TTC549 (cell line): ENCODE data around the gene IGFBPL1.
"Not testable (repeated sequence)": the region's sequence is repeated elsewhere in the genome, so short reads cannot be mapped to it uniquely, and the experiment has no call there.

Experiments used
- FAIRE-seq: peaks from 2 replicates; lab custom pipeline; 2012; peaks lifted over from hg19 to GRCh38; lab: Jason Lieb, UNC

The IGFBPL1 gene

GRCh38 chr9:38395653-38396370 lies 28.4 kb downstream of the IGFBPL1 start:
- no peak for FAIRE-seq

- no peak for FAIRE-seq
These were observed 29.8 kb downstream of the IGFBPL1 start for GRCh38 chr9:38394416-38394815.

DNA sequence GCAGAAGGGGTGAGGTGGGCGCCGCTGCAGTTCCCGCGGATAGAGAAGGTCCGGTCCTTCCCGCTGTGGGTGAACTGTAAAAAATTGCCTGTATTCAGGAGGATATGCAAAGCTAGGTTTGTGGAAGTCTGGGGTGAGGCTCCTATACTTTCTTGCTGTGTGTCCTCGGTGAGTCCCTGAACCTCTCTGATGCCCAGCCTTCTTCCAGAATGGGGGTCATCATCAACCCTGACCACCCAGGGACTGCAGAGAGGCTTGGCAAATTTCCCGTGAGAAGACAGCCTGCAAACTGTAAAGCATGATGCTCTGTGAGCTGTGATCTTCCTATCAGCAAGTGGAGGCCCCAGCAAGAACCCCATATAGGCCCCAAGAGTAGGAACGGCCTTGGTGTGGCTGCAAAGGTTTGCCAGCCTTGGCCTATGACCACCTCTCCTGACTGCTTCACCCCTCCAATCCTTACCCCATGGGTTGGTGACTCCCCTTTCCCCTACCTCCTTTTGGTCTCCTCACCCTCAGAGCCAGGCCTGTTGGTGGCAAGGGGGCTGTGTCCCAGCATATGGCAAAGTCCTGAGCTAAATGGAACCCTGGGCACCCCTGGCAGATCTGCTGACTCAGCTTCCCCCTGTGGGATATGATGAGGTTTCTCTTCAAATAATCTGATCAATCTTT lies 31.0 kb downstream of the IGFBPL1 start:
- FAIRE-seq = no peak

- FAIRE-seq = no peak
These were observed 31.8 kb downstream of the IGFBPL1 start, which contains the start of gene ALDH1B1 for GRCh38 chr9:38392235-38393127. Gene ALDH1B1 (plus strand): TSS chr9:38392702. CDS start chr9:38395749, 3,047 bp downstream.

- no peak for FAIRE-seq
These were observed 32.8 kb downstream of the IGFBPL1 start for GRCh38 chr9:38391278-38392118.

DNA sequence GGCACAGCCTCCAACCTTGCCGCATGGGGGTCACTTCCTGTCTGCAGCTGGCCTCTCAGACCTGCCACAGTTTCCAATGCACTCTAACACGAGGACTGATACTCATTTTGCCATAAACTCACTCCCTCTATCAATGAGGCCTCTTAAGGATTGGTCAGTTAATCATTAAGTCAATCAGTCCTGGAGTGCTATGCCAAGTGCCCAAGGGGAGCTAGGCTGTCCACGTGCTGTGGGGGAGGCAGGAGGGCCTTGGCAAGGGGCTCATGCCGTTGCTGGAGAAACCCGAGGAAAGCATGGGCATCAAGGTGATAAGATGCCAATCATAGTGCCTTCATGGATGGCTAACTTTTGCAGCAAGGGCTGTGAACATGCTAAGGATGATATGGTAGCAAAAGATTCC lies 33.4 kb downstream of the IGFBPL1 start:
- no peak for FAIRE-seq

GRCh38 chr9:38390442-38390841 lies 33.8 kb downstream of the IGFBPL1 start:
- no peak for FAIRE-seq

GRCh38 chr9:38389313-38389712 lies 34.9 kb downstream of the IGFBPL1 start:
- FAIRE-seq = no peak

DNA sequence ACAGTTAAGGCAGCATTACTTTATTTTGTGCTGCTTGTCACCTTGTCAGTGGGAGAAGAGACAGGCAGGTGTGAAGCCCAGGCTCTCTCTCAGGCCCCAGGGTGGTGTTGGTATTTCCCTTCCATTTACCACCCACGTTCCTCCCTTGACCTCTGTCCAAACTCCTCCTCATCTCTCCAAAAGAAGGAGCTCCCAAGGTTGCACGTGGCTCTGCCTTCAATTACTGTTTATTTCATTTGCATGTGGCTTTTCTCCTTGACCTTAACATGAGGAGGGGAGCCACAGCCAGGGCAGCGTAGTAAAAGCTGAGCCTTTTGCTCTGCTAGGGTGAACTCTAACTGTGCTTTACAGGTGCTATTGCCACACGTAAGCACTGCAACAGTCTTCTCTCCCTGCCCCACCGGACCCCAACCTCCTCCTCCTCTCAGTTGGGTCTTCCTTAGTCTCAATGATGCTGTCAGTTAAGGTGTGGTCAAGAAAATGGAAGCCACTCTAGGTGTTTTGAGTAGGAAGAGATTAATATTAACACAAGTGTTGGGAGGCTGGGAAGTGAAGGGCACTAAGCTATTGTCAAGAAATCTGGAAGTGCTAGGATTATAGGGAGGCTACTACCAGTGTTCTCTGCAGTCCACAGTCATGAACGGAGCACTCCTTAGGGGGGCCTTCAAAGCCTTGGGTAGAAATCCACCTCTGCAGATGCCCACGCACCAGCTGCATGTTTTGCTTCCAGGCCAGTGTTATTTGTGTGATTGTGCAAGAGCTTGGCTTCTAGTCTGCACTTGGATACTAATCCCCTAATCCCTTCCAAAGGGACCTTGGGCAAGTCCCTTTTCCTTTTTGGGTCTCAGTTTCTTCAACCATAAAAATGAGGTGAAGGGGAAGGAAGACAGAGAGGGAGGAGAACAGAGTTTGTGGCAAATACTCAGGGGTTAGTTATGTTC lies 35.7 kb downstream of the IGFBPL1 start:
- FAIRE-seq = no peak

- FAIRE-seq = no peak
These were observed 36.5 kb downstream of the IGFBPL1 start for GRCh38 chr9:38387751-38388150.

DNA sequence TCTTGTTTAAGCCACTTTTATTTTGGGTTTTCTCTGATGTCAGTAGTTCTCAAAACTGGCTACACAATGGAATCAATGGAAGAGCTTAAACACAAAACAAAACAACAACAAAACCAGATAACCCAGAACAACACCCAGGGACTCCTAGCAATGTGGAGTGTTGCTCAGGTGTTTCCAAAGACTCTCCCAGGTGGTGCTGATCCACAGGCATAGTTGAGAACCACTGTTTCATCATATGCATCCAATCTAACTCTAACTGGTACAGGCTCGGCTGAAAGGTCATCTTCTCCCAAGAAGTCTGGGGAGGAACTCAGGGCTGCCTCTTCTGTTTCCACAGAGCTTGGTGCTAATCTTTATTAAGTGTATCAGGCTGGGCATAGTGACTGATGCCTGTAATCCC lies 37.2 kb downstream of the IGFBPL1 start:
- FAIRE-seq = no peak

- no peak for FAIRE-seq
These were observed 37.8 kb downstream of the IGFBPL1 start for GRCh38 chr9:38386319-38386895.

GRCh38 chr9:38385896-38386295 lies 38.4 kb downstream of the IGFBPL1 start:
- no peak for FAIRE-seq

DNA sequence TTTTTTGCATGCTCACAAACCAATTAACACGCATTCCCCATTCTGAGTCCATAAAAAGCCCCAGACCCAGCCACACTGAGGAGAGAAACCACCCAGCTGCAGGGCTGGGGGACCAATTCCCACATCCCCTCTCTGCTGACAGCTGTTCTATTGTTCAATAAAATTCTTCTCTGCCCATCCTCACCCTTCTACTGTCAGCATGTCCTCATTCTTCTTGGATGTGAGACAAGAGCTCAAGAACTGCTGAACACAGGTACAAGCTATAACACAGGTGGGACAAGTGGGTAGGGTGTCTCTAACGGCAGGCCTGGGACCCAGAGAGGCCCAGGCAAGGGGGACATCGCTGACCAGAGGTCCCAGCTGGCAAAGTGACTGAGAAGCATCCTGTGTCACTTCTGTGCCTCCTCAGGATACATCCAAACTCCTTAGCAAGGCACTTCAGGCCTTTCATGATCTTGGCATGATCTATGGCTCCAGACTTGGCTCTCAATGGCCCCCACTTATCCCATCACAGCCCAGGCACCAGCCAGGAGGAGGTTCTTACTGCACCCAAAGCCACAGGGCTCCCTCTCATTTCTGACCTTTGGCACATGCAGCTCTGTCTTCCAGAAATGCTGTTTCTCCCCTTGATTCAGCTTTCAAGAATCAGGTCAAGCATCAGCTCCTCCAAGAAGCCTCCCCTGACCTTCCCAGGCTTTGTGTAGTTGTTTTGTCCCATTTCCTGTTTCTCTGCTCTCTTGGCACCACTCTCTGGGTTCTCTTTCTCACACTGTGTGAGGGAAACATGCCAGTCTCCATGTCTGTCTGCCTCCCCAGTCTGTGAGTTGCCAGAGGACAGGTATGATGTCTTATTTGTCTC lies 39.0 kb downstream of the IGFBPL1 start:
- no peak for FAIRE-seq

DNA sequence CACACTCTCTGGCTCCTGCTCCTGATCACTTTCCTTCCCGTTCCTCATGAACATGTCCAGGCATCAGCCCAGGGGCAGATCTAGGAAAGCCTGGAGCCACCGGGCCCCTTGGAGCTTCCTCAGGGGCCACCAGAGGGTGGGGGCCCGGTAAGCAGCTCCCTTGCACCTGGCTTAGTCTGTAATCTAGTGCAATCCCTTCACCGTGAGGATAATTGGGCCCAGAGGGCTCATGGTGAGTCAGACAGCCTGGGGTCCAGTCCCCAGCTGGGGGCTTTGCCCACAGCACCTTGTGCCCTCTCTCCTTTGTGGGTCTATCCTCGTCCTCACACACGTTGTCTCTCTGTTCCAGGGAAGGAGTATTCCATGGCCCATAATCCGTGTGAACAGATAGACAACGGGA lies 42.1 kb downstream of the IGFBPL1 start:
- FAIRE-seq = no peak

GRCh38 chr9:38380872-38381534 lies 43.3 kb downstream of the IGFBPL1 start:
- FAIRE-seq = no peak

DNA sequence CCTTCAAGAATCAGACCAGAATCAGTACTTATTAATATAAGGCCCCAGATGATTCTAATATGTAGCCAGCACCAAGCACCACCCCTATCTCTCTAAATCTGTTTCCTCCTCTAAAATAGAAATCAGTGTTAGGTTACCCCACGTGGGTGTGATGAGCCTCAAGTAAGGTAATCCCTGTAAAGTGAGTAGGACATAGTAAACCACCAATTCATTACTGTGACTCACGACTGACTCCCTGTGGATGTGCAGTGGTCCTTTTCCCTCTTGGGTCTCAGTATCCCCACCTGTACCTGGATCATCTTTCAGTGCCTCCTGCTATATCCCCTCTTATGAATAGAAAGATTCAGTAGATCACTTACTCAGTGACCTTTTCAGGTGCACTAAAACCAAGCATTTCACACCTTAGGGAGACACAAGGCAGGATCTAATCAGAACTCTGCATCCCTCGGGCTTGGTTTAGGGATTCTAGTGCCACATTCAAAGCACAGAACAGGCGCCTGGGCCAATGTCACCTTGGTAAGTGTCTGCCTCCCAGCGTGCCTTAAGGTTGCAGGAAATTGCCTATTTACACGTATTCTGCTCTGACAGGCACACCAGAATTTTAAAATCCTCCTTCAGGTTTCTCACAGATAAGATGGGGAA lies 43.9 kb downstream of the IGFBPL1 start:
- FAIRE-seq = no peak

DNA sequence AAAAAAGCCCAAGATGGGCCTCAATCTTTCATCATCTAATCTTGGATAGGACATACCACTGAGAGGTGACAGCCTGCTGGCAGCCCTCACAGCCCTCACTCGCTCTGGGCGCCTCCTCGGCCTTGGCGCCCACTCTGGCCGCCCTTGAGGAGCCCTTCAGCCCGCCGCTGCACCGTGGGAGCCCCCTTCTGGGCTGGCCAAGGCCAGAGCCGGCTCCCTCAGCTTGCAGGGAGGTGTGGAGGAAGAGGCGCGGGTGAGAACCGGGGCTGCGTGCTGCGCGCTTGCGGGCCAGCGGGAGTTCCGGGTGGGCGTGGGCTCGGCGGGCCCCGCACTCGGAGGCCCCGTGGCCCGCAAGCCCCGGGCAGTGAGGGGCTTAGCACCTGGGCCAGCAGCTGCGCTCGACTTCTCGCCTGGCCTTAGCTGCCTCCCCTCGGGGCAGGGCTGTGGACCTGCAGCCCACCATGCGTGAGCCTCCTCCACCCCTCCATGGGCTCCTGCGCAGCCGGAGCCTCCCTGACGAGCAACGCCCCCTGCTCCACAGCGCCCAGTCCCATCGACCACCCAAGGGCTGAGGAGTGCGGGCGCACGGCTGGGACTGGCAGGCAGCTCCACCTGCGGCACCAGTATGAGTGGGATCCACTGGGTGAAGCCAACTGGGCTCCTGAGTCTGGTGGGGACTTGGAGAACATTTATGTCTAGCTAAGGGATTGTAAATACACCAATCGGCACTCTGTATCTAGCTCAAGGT lies 46.7 kb downstream of the IGFBPL1 start:
- FAIRE-seq = not testable (repeated sequence)
